ENCODE results near the gene LDB1. TPM values are rescaled to one million over a fixed set of nuclear protein-coding genes. Genes with fewer than 3 reads are reported as not detected.

LDB1 gene
- total and polyA plus RNA-seq, 10 of the 15 experiments (the other 5 are each of a cell fraction or from before 2014, with no cell fraction given), result 1.7 to 71.5 (median 36.9) TPM

GRCh38 chr10:102133373-102134195 lies 13.4 kb upstream of the LDB1 start (continued):
- no peak for TF ChIP-seq CEBPB (IDR thresholded peaks at IDR 0.05; ENCODE audit: borderline replicate concordance in 1 of 2, low read depth in 2 of 2, low read length in 2 of 2)
- TF ChIP-seq NKRF (conservative IDR thresholded peaks at IDR 0.05), result no peak; the same call in 1 of the 2 replicates
- no peak; the same call in 1 of the 2 replicates for TF ChIP-seq POLR2AphosphoS5 (IDR thresholded peaks at IDR 0.05; ENCODE audit: low read length)
- no peak for TF ChIP-seq NR2C2 (IDR thresholded peaks at IDR 0.05; ENCODE audit: borderline replicate concordance, control insufficient read depth, insufficient read length, low read depth)
- TF ChIP-seq NFYA (IDR thresholded peaks at IDR 0.05; ENCODE audit: borderline replicate concordance, low read depth, low read length), result no peak
- TF ChIP-seq BCL11A (IDR thresholded peaks at IDR 0.05; ENCODE audit: low read depth, low read length), result no peak
- TF ChIP-seq PKNOX1 (IDR thresholded peaks at IDR 0.05), result no peak
- TF ChIP-seq ETV6 (conservative IDR thresholded peaks at IDR 0.05 in 1 of 2, IDR thresholded peaks at IDR 0.05 in 1 of 2; ENCODE audit: borderline replicate concordance in 1 of 2, low read depth in 1 of 2), result no peak
- no peak for TF ChIP-seq STAT1 (conservative IDR thresholded peaks at IDR 0.05)
- TF ChIP-seq TARDBP (IDR thresholded peaks at IDR 0.05; ENCODE audit: borderline replicate concordance), result no peak
- no peak for TF ChIP-seq FOXK2 (IDR thresholded peaks at IDR 0.05)
- no peak for TF ChIP-seq CHD1 (IDR thresholded peaks at IDR 0.05; ENCODE audit: low read depth, low read length)
- TF ChIP-seq ZNF384 (IDR thresholded peaks at IDR 0.05; ENCODE audit: borderline replicate concordance, low read depth, low read length), result no peak
- TF ChIP-seq YY1 (IDR thresholded peaks at IDR 0.05; ENCODE audit: low read depth, low read length), result no peak; the same call in 1 of the 2 replicates
- no peak for TF ChIP-seq SREBF1 (IDR thresholded peaks at IDR 0.05; ENCODE audit: low read length)
- TF ChIP-seq SIN3A (IDR thresholded peaks at IDR 0.05; ENCODE audit: low read depth, low read length), result peak; percentile 27; the same call in 1 of the 2 replicates
- no peak for TF ChIP-seq E2F4 (IDR thresholded peaks at IDR 0.05; ENCODE audit: low read depth, low read length)
- TF ChIP-seq RELB (IDR thresholded peaks at IDR 0.05; ENCODE audit: low read depth), result no peak
- no peak for TF ChIP-seq TCF7 (IDR thresholded peaks at IDR 0.05; ENCODE audit: borderline replicate concordance)
- TF ChIP-seq ZBED1 (IDR thresholded peaks at IDR 0.05; ENCODE audit: borderline replicate concordance), result no peak
- TF ChIP-seq CBX3 (IDR thresholded peaks at IDR 0.05; ENCODE audit: borderline replicate concordance, low read depth), result no peak
- TF ChIP-seq TCF3 (IDR thresholded peaks at IDR 0.05; ENCODE audit: borderline replicate concordance, insufficient read depth, low read depth, low read length), result no peak
- no peak for TF ChIP-seq PBX3 (IDR thresholded peaks at IDR 0.05; ENCODE audit: insufficient replicate concordance, low read depth, low read length)

All from GM12878 (cell line).